Cardiac muscle cell (in vitro differentiated cells and primary cell): ENCODE results near the gene SLC6A1. TPM values are rescaled to one million over a fixed set of nuclear protein-coding genes. Genes with fewer than 3 reads are reported as not detected.

Experiments
- DNase-seq, 2 donors: peaks; one replicate each; pipeline versions ENCODE4 v3.0.0 to v3.0.0-alpha.2; 2010 to 2017; ENCODE audit warnings: low read depth in 1 of 2, low spot score in 1 of 2
- H3K27ac ChIP-seq: fragments of 200-600 bp; sonication (generic); 2 replicates; pipeline ENCODE4 v1.5.1; 2016
- H3K27me3 ChIP-seq: fragments of 200-600 bp; sonication (generic); 2 replicates; pipeline ENCODE4 v1.6.0; 2016; ENCODE audit warnings: control low read depth
- H3K36me3 ChIP-seq: fragments of 200-600 bp; sonication (generic); 2 replicates; pipeline ENCODE4 v1.5.1; 2016; ENCODE audit warnings: control low read depth
- H3K4me1 ChIP-seq: fragments of 200-600 bp; sonication (generic); 2 replicates; pipeline ENCODE4 v1.8.1; 2017; ENCODE audit warnings: low read depth, mild to moderate bottlenecking, mixed run types
- H3K4me3 ChIP-seq: fragments of 200-600 bp; sonication (generic); 2 replicates; pipeline ENCODE4 v1.5.1; 2016; ENCODE audit warnings: mild to moderate bottlenecking
- H3K9me3 ChIP-seq: fragments of 200-600 bp; sonication (generic); 2 replicates; pipeline ENCODE4 v1.5.1; 2017; ENCODE audit warnings: low read depth, mild to moderate bottlenecking, control low read depth
- polyA plus RNA-seq: library from polyadenylated mRNA; unstranded; fragments of >200 nt; fragmentation: Nextera tagmentation; extraction: Ambion mirVana; gene quantifications from 2 replicates; pipeline ENCODE4 v1.2.1, GENCODE V29; 2016
- total RNA-seq: library from RNA; depleted of rRNA; stranded (reverse); fragments of >200 nt; gene quantifications from 2 replicates; pipeline ENCODE4 v1.2.3, GENCODE V29; 2016
- TF ChIP-seq, protein P1 (sequence below): IDR thresholded peaks from 2 replicates; pipeline ENCODE4 v1.5.1; 2012; ENCODE audit warnings: low read depth, mild to moderate bottlenecking, low read length

The SLC6A1 gene
- total and polyA plus RNA-seq, 2 experiments from 2014 or later = not detected

DNA sequence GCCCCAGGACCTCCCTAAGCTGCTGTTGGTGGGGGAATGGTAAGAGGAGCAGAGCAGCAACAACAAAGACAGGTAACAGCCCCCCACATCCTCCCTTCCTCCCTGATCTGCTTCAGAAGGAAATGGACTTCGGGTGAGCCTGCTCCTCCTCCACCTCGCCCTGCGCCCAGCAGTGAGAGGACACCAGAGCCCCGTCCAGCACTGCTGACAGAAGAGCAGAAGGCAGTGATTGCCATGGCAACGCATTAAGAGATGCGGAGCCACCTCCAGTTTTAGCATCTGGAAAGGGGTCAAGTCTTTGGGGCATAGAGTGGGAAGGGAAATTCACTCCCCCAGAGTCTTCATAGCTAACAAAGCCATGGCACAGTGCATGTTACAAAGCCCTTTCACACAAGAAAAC is 84.2 kb downstream of the SLC6A1 start:
- Histone ChIP-seq H3K4me1 (no peaks in the 10 kb centered on the region), H3K27ac (no peak overlapping the region), H3K9me3 (no peaks in the 10 kb centered on the region), H3K36me3 (no peaks in the 10 kb centered on the region), H3K27me3 (no peaks in the 10 kb centered on the region), H3K4me3 (no peak overlapping the region)
- no peak for DNase-seq
- TF ChIP-seq, protein P1, sequence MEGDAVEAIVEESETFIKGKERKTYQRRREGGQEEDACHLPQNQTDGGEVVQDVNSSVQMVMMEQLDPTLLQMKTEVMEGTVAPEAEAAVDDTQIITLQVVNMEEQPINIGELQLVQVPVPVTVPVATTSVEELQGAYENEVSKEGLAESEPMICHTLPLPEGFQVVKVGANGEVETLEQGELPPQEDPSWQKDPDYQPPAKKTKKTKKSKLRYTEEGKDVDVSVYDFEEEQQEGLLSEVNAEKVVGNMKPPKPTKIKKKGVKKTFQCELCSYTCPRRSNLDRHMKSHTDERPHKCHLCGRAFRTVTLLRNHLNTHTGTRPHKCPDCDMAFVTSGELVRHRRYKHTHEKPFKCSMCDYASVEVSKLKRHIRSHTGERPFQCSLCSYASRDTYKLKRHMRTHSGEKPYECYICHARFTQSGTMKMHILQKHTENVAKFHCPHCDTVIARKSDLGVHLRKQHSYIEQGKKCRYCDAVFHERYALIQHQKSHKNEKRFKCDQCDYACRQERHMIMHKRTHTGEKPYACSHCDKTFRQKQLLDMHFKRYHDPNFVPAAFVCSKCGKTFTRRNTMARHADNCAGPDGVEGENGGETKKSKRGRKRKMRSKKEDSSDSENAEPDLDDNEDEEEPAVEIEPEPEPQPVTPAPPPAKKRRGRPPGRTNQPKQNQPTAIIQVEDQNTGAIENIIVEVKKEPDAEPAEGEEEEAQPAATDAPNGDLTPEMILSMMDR = no peak

DNA sequence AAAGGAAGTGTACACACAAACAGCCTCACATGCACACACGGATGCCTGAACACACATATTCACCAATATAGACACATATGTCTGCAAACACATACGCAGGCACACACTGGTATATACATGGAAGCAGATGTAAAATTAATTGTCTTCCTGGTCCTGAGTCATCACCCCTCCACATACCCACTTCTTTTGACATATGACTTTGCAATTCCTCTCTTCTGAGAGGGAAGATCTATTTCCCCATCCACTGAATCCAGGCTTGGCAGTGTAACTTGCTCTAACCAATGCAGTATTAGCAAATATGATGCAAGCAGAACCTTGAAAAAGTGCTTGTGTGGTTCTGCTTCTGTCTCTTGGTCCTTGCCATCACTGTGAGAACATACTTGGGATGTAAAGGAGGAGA is 84.9 kb downstream of the SLC6A1 start:
- Histone ChIP-seq H3K27ac (no peak overlapping the region), H3K36me3 (no peaks in the 10 kb centered on the region), H3K27me3 (no peaks in the 10 kb centered on the region), H3K9me3 (no peaks in the 10 kb centered on the region), H3K4me3 (no peak overlapping the region), H3K4me1 (no peaks in the 10 kb centered on the region)
- TF ChIP-seq, protein P1 = no peak
- DNase-seq = peak in 1 of 2 donors; percentile 73

DNA sequence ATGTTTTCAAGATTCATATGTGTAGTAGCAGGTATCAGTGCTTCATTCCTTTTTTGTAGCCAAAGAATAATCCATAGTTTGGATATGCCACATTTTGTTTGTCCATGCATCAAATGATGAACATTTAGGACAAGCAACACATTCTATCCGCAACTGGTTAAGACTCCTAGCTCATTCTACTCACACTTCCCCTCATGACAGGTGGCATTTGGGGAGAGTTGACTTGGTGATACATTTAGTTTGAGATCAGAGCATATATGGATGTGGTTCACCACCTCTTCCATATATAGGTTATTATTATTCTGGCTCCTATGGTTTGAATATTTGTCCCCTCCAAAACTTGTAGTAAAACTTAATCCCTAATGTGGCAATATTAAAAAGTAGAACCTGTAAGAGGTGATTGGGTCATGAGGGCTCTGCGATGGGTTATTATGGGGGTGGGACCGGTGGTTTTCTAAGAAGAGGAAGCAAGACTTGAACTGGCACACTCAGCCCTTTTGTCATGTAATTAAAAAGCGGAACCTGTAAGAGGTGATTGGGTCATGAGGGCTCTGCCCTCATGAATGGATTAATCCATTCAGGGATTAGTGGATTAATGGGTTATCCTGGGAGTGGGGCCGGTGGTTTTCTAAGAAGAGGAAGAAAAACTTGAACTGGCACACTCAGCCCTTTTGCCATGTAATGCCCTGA is 86.4 kb downstream of the SLC6A1 start:
- DNase-seq = no peak
- no peaks in the 10 kb centered on the region for H3K36me3 ChIP-seq
- TF ChIP-seq, protein P1 = no peak
- H3K4me3 ChIP-seq = no peak overlapping the region
- no peaks in the 10 kb centered on the region for H3K9me3 ChIP-seq
- H3K27ac ChIP-seq = no peak overlapping the region
- no peaks in the 10 kb centered on the region for H3K27me3 ChIP-seq
- H3K4me1 ChIP-seq = no peaks in the 10 kb centered on the region

DNA sequence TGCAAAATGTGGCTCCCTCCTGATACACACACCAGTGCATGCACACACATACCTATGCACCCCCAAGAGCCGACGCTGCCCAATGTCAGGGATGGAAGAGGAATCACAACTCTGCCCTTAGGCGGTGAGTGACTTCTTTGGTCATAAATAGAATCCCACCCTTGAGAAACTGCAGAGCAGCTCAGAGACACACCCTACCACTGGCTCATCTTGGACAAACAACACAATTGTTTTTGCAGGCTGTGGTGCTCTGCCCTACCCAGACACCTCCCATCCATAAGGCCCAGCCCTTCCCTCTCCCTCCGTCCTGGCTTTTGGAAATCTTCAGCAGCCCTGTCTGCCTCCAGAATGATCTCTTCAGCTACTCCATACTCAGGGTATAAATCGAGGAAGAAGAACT is 87.9 kb downstream of the SLC6A1 start:
- DNase-seq = no peak
- TF ChIP-seq, protein P1 = no peak
- no peak overlapping the region for H3K4me3 ChIP-seq
- H3K4me1 ChIP-seq = no peaks in the 10 kb centered on the region
- no peak overlapping the region for H3K27ac ChIP-seq
- no peaks in the 10 kb centered on the region for H3K36me3 ChIP-seq
- H3K27me3 ChIP-seq = no peaks in the 10 kb centered on the region
- H3K9me3 ChIP-seq = no peaks in the 10 kb centered on the region

DNA sequence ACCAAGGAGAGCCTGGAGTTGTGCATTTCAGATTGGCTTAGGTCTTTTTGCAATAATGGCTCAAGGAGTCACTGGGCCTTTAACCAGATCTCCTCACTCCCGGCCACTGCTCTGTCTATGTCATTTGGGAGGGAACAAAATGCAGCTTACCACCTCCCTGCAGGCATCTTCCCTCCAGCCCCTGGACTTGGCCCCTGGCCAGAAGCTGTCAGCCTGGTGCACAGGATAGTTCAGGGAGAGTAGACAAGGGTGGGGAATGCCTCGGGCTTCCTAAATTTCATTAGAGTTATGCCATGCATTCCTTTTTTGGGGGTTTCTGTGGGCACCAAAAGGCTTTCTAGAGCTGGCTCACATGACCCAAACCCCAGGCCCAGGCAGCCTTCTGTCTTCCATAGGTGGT is 91.5 kb downstream of the SLC6A1 start:
- TF ChIP-seq, protein P1 = no peak
- Histone ChIP-seq H3K4me3 (no peak overlapping the region), H3K27me3 (no peaks in the 10 kb centered on the region)

More for the DNA sequence above, 91.5 kb downstream of the SLC6A1 start:
- no peak for DNase-seq
- no peak overlapping the region for H3K27ac ChIP-seq
- H3K36me3 ChIP-seq = no peaks in the 10 kb centered on the region
- no peaks in the 10 kb centered on the region for H3K9me3 ChIP-seq
- no peaks in the 10 kb centered on the region for H3K4me1 ChIP-seq
